GM12801 (cell line): Measurements from ENCODE around the gene ACYP2.

Experiments
- CTCF ChIP-seq: IDR thresholded peaks from one replicate; pipeline ENCODE4 v1.5.1; 2011; ENCODE audit warnings: control low read depth; ENCODE audit not compliant: insufficient read length; ENCODE audit errors: extremely low read depth

Gene ACYP2

GRCh38 chr2:54330926-54331835, 215.8 kb downstream of the ACYP2 start:
- TF ChIP-seq CTCF, result no peak

- TF ChIP-seq CTCF, result no peak
Observed at GRCh38 chr2:54332386-54332785, 217.0 kb downstream of the ACYP2 start.

GRCh38 chr2:54336136-54336976, 220.9 kb downstream of the ACYP2 start:
- TF ChIP-seq CTCF, result no peak

- no peak for TF ChIP-seq CTCF
Observed at GRCh38 chr2:54336977-54337255, 221.5 kb downstream of the ACYP2 start.

GRCh38 chr2:54341656-54342055, 226.2 kb downstream of the ACYP2 start:
- TF ChIP-seq CTCF, result no peak

GRCh38 chr2:54342603-54343002, 227.2 kb downstream of the ACYP2 start:
- no peak for TF ChIP-seq CTCF

GRCh38 chr2:54347622-54348021, 232.2 kb downstream of the ACYP2 start:
- no peak for TF ChIP-seq CTCF
